ENCODE results near the gene FCER1G. TPM values are rescaled to one million over a fixed set of nuclear protein-coding genes. Genes with fewer than 3 reads are reported as not detected.

FCER1G gene
- total RNA-seq, 1 donor from 2014 or later, result 16.2 TPM

GRCh38 chr1:161185732-161186311 is 29.3 kb upstream of the FCER1G start:
- Histone ChIP-seq H3K9ac (ENCODE audit: low read depth in 1 of 3, low read length in 3 of 3) (peak overlapping the region in 1 of 3 donors; percentile 9), H3K9me3 (ENCODE audit: control insufficient read depth in 3 of 3, low read length in 3 of 3) (no peaks in the 10 kb centered on the region), H3K27ac (ENCODE audit: low read depth, low read length) (peak overlapping the region; percentile 87), H3K4me3 (ENCODE audit: low read length in 3 of 3) (peak overlapping the region in 1 of 3 donors; percentile 12), H3K36me3 (ENCODE audit: control insufficient read depth in 3 of 3, insufficient read depth in 3 of 3, low read length in 3 of 3) (no peaks in the 10 kb centered on the region), H3K4me1 (ENCODE audit: control insufficient read depth in 3 of 3, insufficient read depth in 3 of 3, low read length in 3 of 3) (peaks cover 11 to 24% (median 14%) of the 10 kb centered on the region in 3 donors), H3K27me3 (ENCODE audit: control insufficient read depth in 3 of 3, insufficient read depth in 3 of 3, low read length in 3 of 3) (no peaks in the 10 kb centered on the region)

DNA sequence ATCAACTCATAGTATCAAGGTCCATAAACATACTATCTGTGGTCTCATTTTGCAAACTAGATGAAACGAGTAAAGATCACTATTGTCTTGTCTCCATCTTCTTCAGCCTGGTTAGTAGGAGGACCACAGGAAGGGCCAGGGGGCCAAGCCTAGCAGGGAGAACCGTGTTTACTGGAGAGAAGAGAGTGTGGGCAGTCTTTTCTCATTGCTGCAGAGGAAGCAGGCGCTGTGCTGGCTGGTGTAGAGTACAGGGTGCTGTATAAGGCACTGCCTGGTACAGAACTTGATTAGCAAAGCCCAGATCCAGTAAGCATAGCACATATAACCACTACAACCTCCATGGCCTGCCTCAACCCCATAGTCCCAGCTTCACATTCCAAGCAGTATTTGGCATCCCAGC is 27.8 kb upstream of the FCER1G start:
- Histone ChIP-seq H3K9ac (ENCODE audit: low read depth in 1 of 3, low read length in 3 of 3) (no peak overlapping the region), H3K4me1 (ENCODE audit: control insufficient read depth in 3 of 3, insufficient read depth in 3 of 3, low read length in 3 of 3) (peaks cover 11 to 24% (median 14%) of the 10 kb centered on the region in 3 donors), H3K4me3 (ENCODE audit: low read length in 3 of 3) (no peak overlapping the region)

GRCh38 chr1:161188381-161188780 is 26.7 kb upstream of the FCER1G start:
- Histone ChIP-seq H3K4me1 (ENCODE audit: control insufficient read depth in 3 of 3, insufficient read depth in 3 of 3, low read length in 3 of 3) (peaks cover 19 to 33% (median 23%) of the 10 kb centered on the region in 3 donors), H3K9ac (ENCODE audit: low read depth in 1 of 3, low read length in 3 of 3) (no peak overlapping the region)

More for the DNA sequence above, 27.8 kb upstream of the FCER1G start:
- no peaks in the 10 kb centered on the region for H3K27me3 ChIP-seq (ENCODE audit: control insufficient read depth in 3 of 3, insufficient read depth in 3 of 3, low read length in 3 of 3)
- H3K27ac ChIP-seq (ENCODE audit: low read depth, low read length), result no peak overlapping the region
- peaks cover 0 to 8% (median 0%) of the 10 kb centered on the region in 3 donors for H3K36me3 ChIP-seq (ENCODE audit: control insufficient read depth in 3 of 3, insufficient read depth in 3 of 3, low read length in 3 of 3)
- H3K9me3 ChIP-seq (ENCODE audit: control insufficient read depth in 3 of 3, low read length in 3 of 3), result no peaks in the 10 kb centered on the region

DNA sequence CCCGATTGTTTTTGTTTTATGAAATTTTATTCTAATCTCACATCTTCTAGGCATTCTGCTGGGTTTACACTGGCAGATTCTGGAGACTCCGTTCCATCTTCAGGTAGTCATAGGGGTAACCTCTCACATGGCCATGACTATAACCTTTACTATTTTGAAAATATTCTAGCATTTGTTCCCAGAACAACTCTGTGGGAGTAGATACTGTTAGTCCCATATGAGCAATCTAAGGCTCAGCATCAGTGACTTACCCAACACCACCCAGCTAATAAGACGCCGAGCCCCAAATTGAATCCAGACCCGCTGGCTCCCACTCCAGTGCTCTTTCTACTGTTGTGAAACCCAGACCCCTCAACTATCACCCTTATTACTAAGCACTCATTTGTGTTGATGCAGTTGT is 26.1 kb upstream of the FCER1G start:
- peaks cover 0 to 8% (median 3%) of the 10 kb centered on the region in 3 donors for H3K36me3 ChIP-seq (ENCODE audit: control insufficient read depth in 3 of 3, insufficient read depth in 3 of 3, low read length in 3 of 3)
- peaks cover 25 to 39% (median 29%) of the 10 kb centered on the region in 3 donors for H3K4me1 ChIP-seq (ENCODE audit: control insufficient read depth in 3 of 3, insufficient read depth in 3 of 3, low read length in 3 of 3)
- H3K9me3 ChIP-seq (ENCODE audit: control insufficient read depth in 3 of 3, low read length in 3 of 3), result no peaks in the 10 kb centered on the region
- no peak overlapping the region for H3K27ac ChIP-seq (ENCODE audit: low read depth, low read length)
- H3K9ac ChIP-seq (ENCODE audit: low read depth in 1 of 3, low read length in 3 of 3), result no peak overlapping the region
- H3K27me3 ChIP-seq (ENCODE audit: control insufficient read depth in 3 of 3, insufficient read depth in 3 of 3, low read length in 3 of 3), result no peaks in the 10 kb centered on the region
- no peak overlapping the region for H3K4me3 ChIP-seq (ENCODE audit: low read length in 3 of 3)

More at GRCh38 chr1:161188381-161188780, 26.7 kb upstream of the FCER1G start:
- H3K9me3 ChIP-seq (ENCODE audit: control insufficient read depth in 3 of 3, low read length in 3 of 3), result no peaks in the 10 kb centered on the region
- H3K27ac ChIP-seq (ENCODE audit: low read depth, low read length), result no peak overlapping the region
- H3K4me3 ChIP-seq (ENCODE audit: low read length in 3 of 3), result no peak overlapping the region
- H3K27me3 ChIP-seq (ENCODE audit: control insufficient read depth in 3 of 3, insufficient read depth in 3 of 3, low read length in 3 of 3), result no peaks in the 10 kb centered on the region
- peaks cover 0 to 8% (median 3%) of the 10 kb centered on the region in 3 donors for H3K36me3 ChIP-seq (ENCODE audit: control insufficient read depth in 3 of 3, insufficient read depth in 3 of 3, low read length in 3 of 3)

DNA sequence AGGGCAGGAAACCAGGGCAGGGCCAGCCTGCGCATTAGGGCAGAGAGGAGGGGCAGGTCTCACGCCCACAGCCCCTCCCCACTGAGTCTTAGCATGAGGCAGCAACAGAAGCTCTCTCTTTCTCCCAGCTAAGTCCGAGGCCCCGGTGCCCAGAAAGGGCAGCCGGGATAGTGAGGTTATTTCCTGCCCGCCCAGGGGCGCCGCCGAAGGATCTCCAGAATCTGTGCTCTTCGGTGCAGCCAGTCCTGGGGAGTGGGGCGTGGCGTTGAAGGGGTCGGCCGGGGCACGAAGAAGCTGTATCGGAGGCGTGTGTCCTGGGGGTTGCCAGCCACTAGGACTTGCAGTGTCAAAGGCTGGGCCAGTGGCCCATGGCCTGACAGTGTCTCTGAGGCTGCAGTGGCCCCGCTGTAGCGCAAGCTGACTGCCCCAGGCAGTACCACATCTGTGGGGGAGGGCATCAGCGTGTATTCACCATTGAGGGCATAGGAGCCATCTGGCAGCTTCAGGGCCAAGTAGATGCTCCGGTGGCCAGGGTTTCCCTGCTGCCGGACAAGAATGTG is 24.1 kb upstream of the FCER1G start:
- H3K27me3 ChIP-seq (ENCODE audit: control insufficient read depth in 3 of 3, insufficient read depth in 3 of 3, low read length in 3 of 3), result no peaks in the 10 kb centered on the region
- H3K4me1 ChIP-seq (ENCODE audit: control insufficient read depth in 3 of 3, insufficient read depth in 3 of 3, low read length in 3 of 3), result peaks cover 17 to 47% (median 33%) of the 10 kb centered on the region in 3 donors
- no peak overlapping the region for H3K4me3 ChIP-seq (ENCODE audit: low read length in 3 of 3)
- no peak overlapping the region for H3K9ac ChIP-seq (ENCODE audit: low read depth in 1 of 3, low read length in 3 of 3)
- H3K36me3 ChIP-seq (ENCODE audit: control insufficient read depth in 3 of 3, insufficient read depth in 3 of 3, low read length in 3 of 3), result peaks cover 0 to 8% (median 3%) of the 10 kb centered on the region in 3 donors
- H3K27ac ChIP-seq (ENCODE audit: low read depth, low read length), result no peak overlapping the region
- no peaks in the 10 kb centered on the region for H3K9me3 ChIP-seq (ENCODE audit: control insufficient read depth in 3 of 3, low read length in 3 of 3)

GRCh38 chr1:161191971-161192370 is 23.1 kb upstream of the FCER1G start:
- peaks cover 23 to 48% (median 38%) of the 10 kb centered on the region in 3 donors for H3K4me1 ChIP-seq (ENCODE audit: control insufficient read depth in 3 of 3, insufficient read depth in 3 of 3, low read length in 3 of 3)
- no peak overlapping the region for H3K9ac ChIP-seq (ENCODE audit: low read depth in 1 of 3, low read length in 3 of 3)
- H3K4me3 ChIP-seq (ENCODE audit: low read length in 3 of 3), result no peak overlapping the region
- no peaks in the 10 kb centered on the region for H3K27me3 ChIP-seq (ENCODE audit: control insufficient read depth in 3 of 3, insufficient read depth in 3 of 3, low read length in 3 of 3)
- H3K36me3 ChIP-seq (ENCODE audit: control insufficient read depth in 3 of 3, insufficient read depth in 3 of 3, low read length in 3 of 3), result peaks cover 0 to 8% (median 3%) of the 10 kb centered on the region in 3 donors
- H3K9me3 ChIP-seq (ENCODE audit: control insufficient read depth in 3 of 3, low read length in 3 of 3), result no peaks in the 10 kb centered on the region
- H3K27ac ChIP-seq (ENCODE audit: low read depth, low read length), result no peak overlapping the region

DNA sequence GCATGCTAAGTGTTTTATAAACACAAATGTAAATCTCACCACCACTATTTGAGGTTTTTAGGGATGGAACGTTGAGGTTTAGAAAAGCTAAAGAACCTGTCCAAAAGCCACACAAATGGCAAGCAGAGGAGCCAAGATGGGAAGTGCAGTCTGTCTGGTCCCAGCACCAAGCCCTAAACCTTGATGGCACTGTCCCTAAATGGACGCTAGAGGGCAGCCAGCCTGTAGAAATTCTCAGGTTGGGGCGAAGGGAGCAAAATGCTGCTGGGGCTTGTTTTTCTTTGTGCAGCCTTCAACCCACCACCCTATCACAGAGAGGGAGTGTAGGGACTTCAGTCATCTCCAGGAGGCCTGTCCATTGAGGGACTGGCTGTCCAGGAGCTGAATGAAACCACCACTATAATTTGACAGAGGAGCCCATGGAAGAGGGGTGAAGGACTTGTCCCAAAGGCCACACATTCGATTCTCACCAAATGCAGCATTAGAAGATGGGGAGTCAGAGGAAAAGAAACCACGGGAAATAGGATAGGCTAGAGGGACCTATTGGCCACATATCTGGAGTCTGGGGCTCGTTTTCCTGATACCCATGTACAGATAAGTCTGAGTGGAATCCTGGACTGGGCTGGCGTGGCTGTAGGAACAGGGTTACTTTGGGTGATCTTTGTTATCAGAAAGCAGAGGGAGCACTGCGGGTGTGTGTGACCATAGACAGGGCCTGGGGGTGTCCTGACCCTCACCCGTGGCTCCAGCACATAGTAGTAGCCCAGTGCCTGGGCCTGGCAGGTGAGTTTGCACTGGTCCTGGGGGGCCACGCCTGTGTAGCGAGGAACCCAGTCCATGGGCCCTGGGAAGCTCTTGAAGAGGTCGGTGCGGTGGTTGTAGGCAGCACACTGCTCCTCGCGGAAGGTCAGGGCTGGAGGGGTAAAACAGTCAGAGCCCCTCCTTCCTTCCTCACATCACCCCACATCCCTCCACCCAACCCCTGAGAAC is 22.3 kb upstream of the FCER1G start:
- Histone ChIP-seq H3K4me3 (ENCODE audit: low read length in 3 of 3) (no peak overlapping the region), H3K36me3 (ENCODE audit: control insufficient read depth in 3 of 3, insufficient read depth in 3 of 3, low read length in 3 of 3) (peaks cover 0 to 8% (median 3%) of the 10 kb centered on the region in 3 donors), H3K27ac (ENCODE audit: low read depth, low read length) (peak overlapping the region; percentile 9), H3K9me3 (ENCODE audit: control insufficient read depth in 3 of 3, low read length in 3 of 3) (no peaks in the 10 kb centered on the region), H3K9ac (ENCODE audit: low read depth in 1 of 3, low read length in 3 of 3) (peak overlapping the region in 1 of 3 donors; percentile 40), H3K27me3 (ENCODE audit: control insufficient read depth in 3 of 3, insufficient read depth in 3 of 3, low read length in 3 of 3) (no peaks in the 10 kb centered on the region), H3K4me1 (ENCODE audit: control insufficient read depth in 3 of 3, insufficient read depth in 3 of 3, low read length in 3 of 3) (peaks cover 31 to 50% (median 46%) of the 10 kb centered on the region in 3 donors)

GRCh38 chr1:161193561-161194235 is 21.4 kb upstream of the FCER1G start:
- peak overlapping the region in 1 of 3 donors; percentile 41 for H3K4me3 ChIP-seq (ENCODE audit: low read length in 3 of 3)

GRCh38 chr1:161195171-161195570 is 19.9 kb upstream of the FCER1G start:
- Histone ChIP-seq H3K27me3 (ENCODE audit: control insufficient read depth in 3 of 3, insufficient read depth in 3 of 3, low read length in 3 of 3) (no peaks in the 10 kb centered on the region), H3K4me3 (ENCODE audit: low read length in 3 of 3) (peak overlapping the region in 2 of 3 donors; percentile 11 to 29), H3K9me3 (ENCODE audit: control insufficient read depth in 3 of 3, low read length in 3 of 3) (no peaks in the 10 kb centered on the region), H3K9ac (ENCODE audit: low read depth in 1 of 3, low read length in 3 of 3) (peak overlapping the region in 1 of 3 donors; percentile 15), H3K36me3 (ENCODE audit: control insufficient read depth in 3 of 3, insufficient read depth in 3 of 3, low read length in 3 of 3) (peaks cover 0 to 8% (median 3%) of the 10 kb centered on the region in 3 donors), H3K4me1 (ENCODE audit: control insufficient read depth in 3 of 3, insufficient read depth in 3 of 3, low read length in 3 of 3) (peaks cover 53 to 74% (median 67%) of the 10 kb centered on the region in 3 donors), H3K27ac (ENCODE audit: low read depth, low read length) (peak overlapping the region; percentile 31)

More at GRCh38 chr1:161193561-161194235, 21.4 kb upstream of the FCER1G start:
- Histone ChIP-seq H3K27ac (ENCODE audit: low read depth, low read length) (peak overlapping the region; percentile 9), H3K9me3 (ENCODE audit: control insufficient read depth in 3 of 3, low read length in 3 of 3) (no peaks in the 10 kb centered on the region), H3K36me3 (ENCODE audit: control insufficient read depth in 3 of 3, insufficient read depth in 3 of 3, low read length in 3 of 3) (peaks cover 0 to 8% (median 3%) of the 10 kb centered on the region in 3 donors), H3K9ac (ENCODE audit: low read depth in 1 of 3, low read length in 3 of 3) (peak overlapping the region in 1 of 3 donors; percentile 40), H3K4me1 (ENCODE audit: control insufficient read depth in 3 of 3, insufficient read depth in 3 of 3, low read length in 3 of 3) (peaks cover 40 to 59% (median 55%) of the 10 kb centered on the region in 3 donors), H3K27me3 (ENCODE audit: control insufficient read depth in 3 of 3, insufficient read depth in 3 of 3, low read length in 3 of 3) (no peaks in the 10 kb centered on the region)
